K562 (cell line): ENCODE results near the gene OTOGL. TPM values are rescaled to one million over a fixed set of nuclear protein-coding genes. Genes with fewer than 3 reads are reported as not detected.

Source experiments
- ARHGAP35 ChIP-seq: fragments of 450-650 bp; IDR thresholded peaks from 2 replicates; pipeline ENCODE4 v1.6.1; 2018; ENCODE audit not compliant: partially characterized antibody
- BCOR ChIP-seq: fragments of 450-650 bp; IDR thresholded peaks from 2 replicates; pipeline ENCODE4 v1.6.1; 2016
- BRF1 ChIP-seq: IDR thresholded peaks from 3 replicates; pipeline ENCODE4 v1.6.1; 2011; ENCODE audit warnings: borderline replicate concordance, mild to moderate bottlenecking; ENCODE audit not compliant: insufficient read length; ENCODE audit errors: extremely low read depth
- CEBPZ ChIP-seq: fragments of 150-350 bp; IDR thresholded peaks from 2 replicates; pipeline ENCODE4 v1.6.1; 2014; ENCODE audit warnings: low read depth, mild to moderate bottlenecking, low read length, borderline replicate concordance
- GATA2 ChIP-seq: sonication (generic); formaldehyde crosslinking; IDR thresholded peaks from 2 replicates; pipeline ENCODE4 v1.4.0; 2020; ENCODE audit warnings: mild to moderate bottlenecking, missing genetic modification reagents
- HDAC1 ChIP-seq, 2 experiments: fragments of 450-650 bp; IDR thresholded peaks; 2 replicates each; pipeline ENCODE4 v1.6.1; 2016 to 2017; ENCODE audit warnings: inconsistent platforms in 1 of 2, mild to moderate bottlenecking in 1 of 2, moderate library complexity in 1 of 2
- HMBOX1 ChIP-seq: sonication (generic); IDR thresholded peaks from 2 replicates; pipeline ENCODE4 v1.6.1; 2016
- KDM1A ChIP-seq, 2 experiments: fragments of 450-650 bp; IDR thresholded peaks; 2 replicates each; pipeline ENCODE4 v1.6.1; 2016; ENCODE audit warnings: mild to moderate bottlenecking in 2 of 2
- KLF10 ChIP-seq: fragments of 250-450 bp; sonication (Bioruptor Pico); IDR thresholded peaks from 2 replicates; pipeline ENCODE4 v1.6.1; 2021; ENCODE audit warnings: matching md5 sums
- MED1 ChIP-seq: sonication (generic); formaldehyde crosslinking; IDR thresholded peaks from 2 replicates; pipeline ENCODE4 v1.8.1; 2023; ENCODE audit warnings: missing genetic modification reagents, borderline replicate concordance
- RCOR1 ChIP-seq, 2 experiments: IDR thresholded peaks; 2 replicates each; pipeline ENCODE4 v1.6.1; 2012; ENCODE audit warnings: low read depth in 2 of 2, low read length in 2 of 2, borderline replicate concordance in 1 of 2, improper control_type of control experiment in 1 of 2
- ZBTB40 ChIP-seq, 2 experiments: fragments of 450-650 bp in 1 of 2; sonication (generic) in 1 of 2; formaldehyde crosslinking in 1 of 2; IDR thresholded peaks; 2 replicates each; pipeline versions ENCODE4 v1.7.1 to v1.9.0; 2016 to 2022; ENCODE audit warnings: inconsistent platforms in 1 of 2, mild to moderate bottlenecking in 1 of 2, missing genetic modification reagents in 1 of 2
- ZBTB8A ChIP-seq: fragments of 450-650 bp; IDR thresholded peaks from 2 replicates; pipeline ENCODE4 v1.6.1; 2018; ENCODE audit warnings: mild to moderate bottlenecking, moderate library complexity; ENCODE audit not compliant: partially characterized antibody
- ZKSCAN3 ChIP-seq: fragments of 250-450 bp; sonication (Bioruptor Pico); IDR thresholded peaks from 2 replicates; pipeline ENCODE4 v1.4.0; 2020
- ZNF511 ChIP-seq: sonication (generic); formaldehyde crosslinking; IDR thresholded peaks from 2 replicates; pipeline ENCODE4 v1.8.0; 2022; ENCODE audit warnings: mild to moderate bottlenecking, missing genetic modification reagents
- polyA plus RNA-seq, 8 experiments: library from polyadenylated mRNA; depleted of rRNA in 4 of 8; stranded (reverse) in 5 of 8; unstranded in 3 of 8; fragments of >200 nt; fragmentation: Nextera tagmentation in 2 of 8; fragmentation: Illumina TruSeq in 1 of 8; extraction: Ambion mirVana in 2 of 8; extraction: Trizol in 1 of 8; gene quantifications; 2 replicates each; pipeline versions ENCODE4 v1.2.1 to v1.2.3, GENCODE V29; 2011 to 2014; ENCODE audit warnings: inconsistent platforms in 1 of 8, missing spikeins in 1 of 8
- total RNA-seq, 7 experiments: library from RNA; depleted of rRNA in 6 of 7; stranded (reverse); fragments of >200 nt in 6 of 7; fragmentation: Illumina TruSeq in 2 of 7; extraction: Trizol in 2 of 7; gene quantifications; 2 replicates each; pipeline versions ENCODE4 v1.2.1 to v1.2.3, GENCODE V29; 2011 to 2021; ENCODE audit warnings: low replicate concordance in 1 of 7

Gene OTOGL
- total and polyA plus RNA-seq, 9 of the 15 experiments (the other 6 are each of a cell fraction or from before 2014, with no cell fraction given): 0.02 to 0.03 TPM; not detected in 7

DNA sequence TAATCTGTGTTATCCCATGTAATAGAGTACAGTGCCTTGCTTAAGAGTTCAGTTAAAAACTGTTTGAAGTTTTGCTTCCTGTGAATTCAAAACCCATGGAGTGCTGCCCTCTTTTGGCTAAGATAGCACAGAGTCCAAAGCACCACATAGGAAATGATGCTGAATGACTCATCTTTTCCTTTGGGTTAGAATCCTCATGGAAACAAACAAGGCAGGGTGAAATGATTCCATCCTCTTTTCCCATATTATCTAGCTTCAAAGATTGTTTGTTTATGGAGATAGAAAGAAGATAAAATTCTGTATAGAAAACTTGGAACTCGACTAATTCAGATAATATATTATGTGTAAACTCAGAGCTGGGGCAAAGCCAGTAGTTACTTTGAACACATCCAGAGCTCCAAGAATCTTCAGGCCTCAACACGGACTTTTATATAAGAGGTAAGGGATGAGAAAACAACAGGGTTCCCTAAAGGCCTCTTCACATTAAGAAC is 87.4 kb downstream of the OTOGL start (continued):
- TF ChIP-seq ZBTB40 (IDR thresholded peaks at IDR 0.05) (no peak), ZBTB40 (CRISPR knock-in tag; IDR thresholded peaks at IDR 0.05) (no peak), CEBPZ (no peak), ZKSCAN3 (CRISPR knock-in tag) (no peak), MED1 (no peak), GATA2 (CRISPR knock-in tag) (no peak), BCOR (no peak), ARHGAP35 (no peak), ZNF511 (CRISPR knock-in tag) (no peak), HDAC1 (IDR thresholded peaks at IDR 0.05) (no peak), BRF1 (no peak), ZBTB8A (no peak), KDM1A (IDR thresholded peaks at IDR 0.05) (no peak), HMBOX1 (no peak), RCOR1 (IDR thresholded peaks at IDR 0.05; ENCODE audit: borderline replicate concordance in 1 of 2, low read depth in 2 of 2, low read length in 2 of 2) (peak in 1 of 2 experiments; percentile 73; a peak in 1 of 4 replicates), KLF10 (CRISPR knock-in tag) (no peak)
